H1 (cell line): ENCODE data around the gene RAB31. TPM values are rescaled to one million over a fixed set of nuclear protein-coding genes. Genes with fewer than 3 reads are reported as not detected.

Source experiments
- CTCF ChIA-PET: fragments of 300-600 bp; sonication (Branson Sonifier 250); formaldehyde crosslinking; loops from one replicate; lab custom pipeline; 2021; ENCODE audit not compliant: partially characterized antibody; lab: Charles Lee
- POLR2A ChIA-PET: fragments of 300-600 bp; sonication (Branson Sonifier 250); formaldehyde crosslinking; loops from one replicate; lab custom pipeline; 2021; ENCODE audit warnings: inconsistent platforms; ENCODE audit not compliant: partially characterized antibody; lab: Charles Lee
- DNase-seq, 2 experiments: peaks; one replicate each; pipeline versions ENCODE4 v3.0.0 to v3.0.0-alpha.2; 2010 to 2022; ENCODE audit warnings: low spot score in 2 of 2, low read depth in 1 of 2, mixed read lengths in 1 of 2
- FAIRE-seq: peaks from 2 replicates; lab custom pipeline; 2011; peaks lifted over from hg19 to GRCh38; lab: Jason Lieb, UNC
- H2AFZ ChIP-seq: 2 replicates; pipeline ENCODE4 v1.8.1; 2012; ENCODE audit warnings: low read length, inconsistent platforms
- H2AK5ac ChIP-seq: 2 replicates; pipeline ENCODE4 v1.6.1; 2013; ENCODE audit warnings: low read depth, low read length
- H2BK120ac ChIP-seq: replicated peaks from 2 replicates; pipeline ENCODE3; 2013; ENCODE audit warnings: low read depth, low read length, inconsistent platforms
- H2BK12ac ChIP-seq: 2 replicates; pipeline ENCODE4 v1.6.1; 2013; ENCODE audit warnings: low read depth, low read length
- H2BK15ac ChIP-seq: 2 replicates; pipeline ENCODE4 v1.6.1; 2013; ENCODE audit warnings: low read length
- H2BK20ac ChIP-seq: 2 replicates; pipeline ENCODE4 v1.6.1; 2013; ENCODE audit warnings: low read length
- H2BK5ac ChIP-seq: 2 replicates; pipeline ENCODE4 v1.6.1; 2013; ENCODE audit warnings: low read depth, low read length
- H3K14ac ChIP-seq: 2 replicates; pipeline ENCODE4 v1.6.1; 2013; ENCODE audit warnings: inconsistent platforms; ENCODE audit not compliant: insufficient read length
- H3K18ac ChIP-seq: 2 replicates; pipeline ENCODE4 v1.6.1; 2013; ENCODE audit warnings: low read length; ENCODE audit errors: extremely low read depth
- H3K23ac ChIP-seq: 2 replicates; pipeline ENCODE4 v1.6.1; 2013; ENCODE audit warnings: inconsistent platforms; ENCODE audit not compliant: insufficient read length
- H3K23me2 ChIP-seq: 2 replicates; pipeline ENCODE4 v1.6.1; 2013; ENCODE audit warnings: low read depth, low read length
- H3K27ac ChIP-seq: 2 replicates; pipeline ENCODE4 v1.6.1; 2011; ENCODE audit warnings: low read depth, low read length, inconsistent platforms
- H3K27me3 ChIP-seq, 4 experiments: replicated peaks in 1 of 4; 1 replicate in 1 of 4; 2 replicates in 3 of 4; pipeline versions ENCODE4 v1.6.1 to v1.8.1; 2011 to 2013; ENCODE audit warnings: low read length in 3 of 4, mild to moderate bottlenecking in 3 of 4, inconsistent platforms in 2 of 4, mixed read lengths in 2 of 4, moderate library complexity in 1 of 4; ENCODE audit not compliant: control insufficient read depth in 3 of 4, insufficient read depth in 3 of 4; ENCODE audit errors: extremely low read depth in 1 of 4
- H3K36me3 ChIP-seq, 4 experiments: 2 replicates each; pipeline versions ENCODE4 v1.6.1 to v1.8.1; 2011 to 2013; ENCODE audit warnings: mild to moderate bottlenecking in 4 of 4, low read length in 3 of 4, moderate library complexity in 2 of 4, control low read depth in 1 of 4, inconsistent platforms in 1 of 4; ENCODE audit not compliant: insufficient read depth in 4 of 4, control insufficient read depth in 2 of 4
- H3K4ac ChIP-seq: replicated peaks from 2 replicates; pipeline ENCODE3; 2013; ENCODE audit warnings: low read length, low read depth, mixed read lengths, inconsistent platforms; ENCODE audit not compliant: insufficient read length
- H3K4me1 ChIP-seq, 4 experiments: replicated peaks in 1 of 4; 1 replicate in 1 of 4; 2 replicates in 3 of 4; pipeline versions ENCODE4 v1.6.1 to v1.8.1; 2011 to 2013; ENCODE audit warnings: low read length in 3 of 4, inconsistent platforms in 2 of 4, mixed read lengths in 1 of 4; ENCODE audit not compliant: insufficient read depth in 4 of 4, control insufficient read depth in 3 of 4
- H3K4me2 ChIP-seq, 2 experiments: 2 replicates each; pipeline versions ENCODE4 v1.6.1 to v1.8.1; 2011 to 2013; ENCODE audit warnings: low read depth in 2 of 2, low read length in 2 of 2, control low read depth in 1 of 2, inconsistent platforms in 1 of 2, mild to moderate bottlenecking in 1 of 2; ENCODE audit not compliant: insufficient read depth in 1 of 2
- H3K4me3 ChIP-seq, 4 experiments: fragments of 200-600, 300-600 bp in 1 of 4; sonication (generic), shearing (Covaris generic), sonication (Bioruptor Twin) in 1 of 4; 2 replicates each; pipeline versions ENCODE4 v1.5.1 to v1.8.1; 2011 to 2016; ENCODE audit warnings: low read length in 4 of 4, low read depth in 3 of 4, control low read depth in 2 of 4, inconsistent platforms in 2 of 4, mild to moderate bottlenecking in 2 of 4, mixed read lengths in 1 of 4, moderate library complexity in 1 of 4; ENCODE audit not compliant: insufficient read depth in 2 of 4; ENCODE audit errors: extremely low read depth in 1 of 4
- H3K56ac ChIP-seq: replicated peaks from 2 replicates; pipeline ENCODE3; 2013; ENCODE audit warnings: low read depth, mild to moderate bottlenecking, mixed read lengths, low read length, inconsistent platforms; ENCODE audit not compliant: insufficient read length
- H3K79me1 ChIP-seq: 2 replicates; pipeline ENCODE4 v1.6.1; 2013; ENCODE audit warnings: low read depth, low read length, control low read depth
- H3K79me2 ChIP-seq, 2 experiments: 2 replicates each; pipeline versions ENCODE4 v1.6.1 to v1.8.1; 2012 to 2013; ENCODE audit warnings: low read length in 2 of 2, mild to moderate bottlenecking in 2 of 2, inconsistent platforms in 1 of 2; ENCODE audit not compliant: insufficient read depth in 2 of 2, control insufficient read depth in 1 of 2
- H3K9ac ChIP-seq, 4 experiments: replicated peaks in 1 of 4; 1 replicate in 1 of 4; 2 replicates in 3 of 4; pipeline versions ENCODE4 v1.6.1 to v1.8.1; 2011 to 2013; ENCODE audit warnings: low read depth in 3 of 4, low read length in 3 of 4, control low read depth in 2 of 4, mild to moderate bottlenecking in 2 of 4, moderate library complexity in 2 of 4, inconsistent platforms in 1 of 4; ENCODE audit errors: extremely low read depth in 1 of 4
- H3K9me3 ChIP-seq, 2 experiments: 2 replicates each; pipeline versions ENCODE4 v1.6.1 to v1.8.1; 2012 to 2013; ENCODE audit warnings: mild to moderate bottlenecking in 2 of 2, moderate library complexity in 2 of 2, control low read depth in 1 of 2, inconsistent platforms in 1 of 2, low read depth in 1 of 2, low read length in 1 of 2, mixed read lengths in 1 of 2; ENCODE audit not compliant: insufficient read depth in 2 of 2
- H4K20me1 ChIP-seq, 2 experiments: replicated peaks in 1 of 2; 2 replicates each; pipeline versions ENCODE3 to v1.8.1; 2011 to 2013; ENCODE audit warnings: inconsistent platforms in 2 of 2, low read length in 2 of 2, mild to moderate bottlenecking in 1 of 2; ENCODE audit not compliant: insufficient read depth in 2 of 2, control insufficient read depth in 1 of 2
- H4K5ac ChIP-seq: 2 replicates; pipeline ENCODE4 v1.6.1; 2013; ENCODE audit warnings: low read length, low read depth, mixed read lengths, inconsistent platforms; ENCODE audit not compliant: insufficient read length
- H4K8ac ChIP-seq: 2 replicates; pipeline ENCODE4 v1.8.0; 2013; ENCODE audit warnings: mild to moderate bottlenecking, moderate library complexity, low read length, inconsistent platforms; ENCODE audit not compliant: insufficient read depth; ENCODE audit errors: extremely low read depth
- H4K91ac ChIP-seq: replicated peaks from 2 replicates; pipeline ENCODE3; 2013; ENCODE audit warnings: low read length, mixed read lengths, inconsistent platforms; ENCODE audit not compliant: insufficient read length
- ATF2 ChIP-seq: IDR thresholded peaks from 2 replicates; pipeline ENCODE4 v1.6.1; 2012; ENCODE audit warnings: low read length, inconsistent platforms
- CREB1 ChIP-seq: IDR thresholded peaks from 2 replicates; pipeline ENCODE4 v1.6.1; 2012; ENCODE audit warnings: inconsistent platforms
- EGR1 ChIP-seq: IDR thresholded peaks from 2 replicates; pipeline ENCODE4 v1.6.1; 2011; ENCODE audit warnings: low read depth, low read length, borderline replicate concordance
- FOSL1 ChIP-seq: IDR thresholded peaks from 2 replicates; pipeline ENCODE4 v1.6.1; 2011; ENCODE audit warnings: mild to moderate bottlenecking, low read depth, low read length, moderate library complexity; ENCODE audit not compliant: insufficient read depth
- JUND ChIP-seq: IDR thresholded peaks from 2 replicates; pipeline ENCODE4 v1.6.1; 2011; ENCODE audit warnings: mild to moderate bottlenecking, improper control_type of control experiment, low read length
- KDM4A ChIP-seq: IDR thresholded peaks from one replicate; pipeline ENCODE4 v1.7.1; 2012; ENCODE audit warnings: low read depth, mild to moderate bottlenecking, moderate library complexity, low read length, inconsistent platforms; ENCODE audit not compliant: severe bottlenecking
- POU5F1 ChIP-seq: IDR thresholded peaks from 2 replicates; pipeline ENCODE4 v1.6.1; 2011; ENCODE audit warnings: low read depth, mild to moderate bottlenecking, low read length, moderate library complexity
- RAD21 ChIP-seq, 2 experiments: IDR thresholded peaks in 1 of 2; conservative IDR thresholded peaks in 1 of 2; 2 replicates each; pipeline ENCODE4 v1.6.1; 2011; ENCODE audit warnings: low read depth in 2 of 2, low read length in 2 of 2, improper control_type of control experiment in 1 of 2, inconsistent platforms in 1 of 2, mild to moderate bottlenecking in 1 of 2, moderate library complexity in 1 of 2
- SP2 ChIP-seq: IDR thresholded peaks from 2 replicates; pipeline ENCODE4 v1.6.1; 2012; ENCODE audit warnings: mild to moderate bottlenecking, low read length, inconsistent platforms
- TAF1 ChIP-seq: IDR thresholded peaks from 2 replicates; pipeline ENCODE4 v1.6.1; 2011; ENCODE audit warnings: mild to moderate bottlenecking, low read depth, low read length
- TCF12 ChIP-seq: IDR thresholded peaks from 2 replicates; pipeline ENCODE4 v1.6.1; 2011; ENCODE audit warnings: low read depth, mild to moderate bottlenecking, low read length
- WGBS, 2 experiments: shearing (Covaris generic) in 1 of 2; methylation state at CpG; one replicate each; pipeline versions ENCODE4 v1.1.6 to v1.1.7; 2013 to 2015; ENCODE audit warnings: low lambda C conversion rate in 2 of 2, mixed read lengths in 2 of 2, inconsistent platforms in 1 of 2, low coverage in 1 of 2, missing lambda C conversion rate in 1 of 2; ENCODE audit not compliant: insufficient replicate concordance in 2 of 2, insufficient coverage in 1 of 2, insufficient read length in 1 of 2; ENCODE audit errors: extremely low coverage in 1 of 2, missing lambda C conversion rate in 1 of 2; 5-methylcytosine and 5-hydroxymethylcytosine counted together
- polyA plus RNA-seq, 7 experiments: library from polyadenylated mRNA; depleted of rRNA in 3 of 7; stranded (reverse) in 5 of 7; unstranded in 2 of 7; fragments of >200 nt in 5 of 7; fragments of 200-250 nt in 2 of 7; gene quantifications; 1 replicate in 5 of 7; 2 replicates in 1 of 7; 4 replicates in 1 of 7; pipeline versions ENCODE4 v1.2.1 to v1.2.3, GENCODE V29; 2011 to 2013; ENCODE audit warnings: missing spikeins in 2 of 7, mixed read lengths in 2 of 7
- total RNA-seq: library from RNA; stranded (reverse); fragmentation: NEBNext Ultra II Directional; extraction: Animal tissue kit (Norgen Biotek cat#: 25700); gene quantifications from 2 replicates; pipeline ENCODE4 v1.2.1, GENCODE V29; 2021

Gene RAB31
- total and polyA plus RNA-seq, 2 of the 8 experiments (the other 6 are each of a cell fraction or from before 2014, with no cell fraction given): 15.2 to 40.9 TPM

- Histone ChIP-seq H3K56ac (no peak overlapping the region), H3K14ac (no peak overlapping the region), H4K20me1 (no peaks in the 10 kb centered on the region), H3K4ac (no peak overlapping the region), H4K5ac (no peak overlapping the region), H3K4me2 (no peak overlapping the region), H3K18ac (no peak overlapping the region), H4K8ac (no peak overlapping the region), H2AK5ac (no peak overlapping the region), H3K79me2 (no peaks in the 10 kb centered on the region), H3K9me3 (peaks cover 3 to 6% of the 10 kb centered on the region in 2 experiments; a peak in 1 of 4 replicates), H2AFZ (no peak overlapping the region), H2BK5ac (no peak overlapping the region), H2BK12ac (no peak overlapping the region), H3K79me1 (no peaks in the 10 kb centered on the region), H3K4me1 (peaks cover 0 to 4% (median 0%) of the 10 kb centered on the region in 4 experiments; a peak in 2 of 7 replicates), H2BK120ac (no peak overlapping the region), H3K36me3 (no peaks in the 10 kb centered on the region), H3K27me3 (no peaks in the 10 kb centered on the region), H3K4me3 (no peak overlapping the region), H4K91ac (no peak overlapping the region), H2BK20ac (no peak overlapping the region), H3K27ac (no peak overlapping the region), H3K23ac (no peak overlapping the region), H2BK15ac (no peak overlapping the region), H3K23me2 (no peaks in the 10 kb centered on the region), H3K9ac (no peak overlapping the region)
- ChIA-PET CTCF (interaction anchor here (0.7 kb wide), 1 partner anchor 24 kb away, joined by 4 read pairs; no protein-coding TSS in a partner anchor), POLR2A (interaction anchor here (1.0 kb wide), 1 partner anchor 9 kb away, joined by 3 read pairs; no protein-coding TSS in a partner anchor)
- no peak for DNase-seq
- WGBS, 2 experiments: 93% methylated on average over 5 of the region's 5 CpGs; no CpG with 5 or more reads in 1 of the 2 experiments
- FAIRE-seq: no peak
- no peak for TF ChIP-seq FOSL1
- no peak for TF ChIP-seq POU5F1
- no peak for TF ChIP-seq CREB1
- no peak for TF ChIP-seq RAD21 (IDR thresholded peaks at IDR 0.05 in 1 of 2, conservative IDR thresholded peaks at IDR 0.05 in 1 of 2; ENCODE audit: low read depth in 2 of 2, low read length in 2 of 2)
- no peak for TF ChIP-seq EGR1
- TF ChIP-seq TCF12: no peak
- no peak for TF ChIP-seq TAF1
- no peak for TF ChIP-seq SP2
- no peak for TF ChIP-seq KDM4A
- TF ChIP-seq ATF2: no peak
- TF ChIP-seq JUND: no peak
Observed at GRCh38 chr18:9852266-9853081, 144.4 kb downstream of the RAB31 start.
